GM12891 (cell line): ENCODE measurements around the gene ENTPD1.
A peak's percentile ranks its signal among the peaks of the same experiment; 100 is the strongest.

Experiments used
- DNase-seq: peaks from one replicate; pipeline ENCODE4 v3.0.0; 2011; ENCODE audit warnings: low spot score; ENCODE audit not compliant: insufficient read length
- FAIRE-seq: peaks from 2 replicates; lab custom pipeline; 2011; peaks lifted over from hg19 to GRCh38; lab: Jason Lieb, UNC
- PAX5 ChIP-seq: IDR thresholded peaks from 2 replicates; pipeline ENCODE4 v1.6.1; 2011; ENCODE audit warnings: low read length, moderate library complexity, mild to moderate bottlenecking; ENCODE audit not compliant: insufficient read depth, severe bottlenecking
- POLR2A ChIP-seq: IDR thresholded peaks from 2 replicates; pipeline ENCODE4 v1.6.1; 2011; ENCODE audit warnings: low read depth, low read length, control low read depth
- POLR2AphosphoS5 ChIP-seq: IDR thresholded peaks from 2 replicates; pipeline ENCODE4 v1.6.1; 2011; ENCODE audit warnings: low read depth, low read length, control low read depth
- POU2F2 ChIP-seq: IDR thresholded peaks from 2 replicates; pipeline ENCODE4 v1.6.1; 2011; ENCODE audit warnings: low read depth, mild to moderate bottlenecking, control low read depth, low read length, moderate library complexity
- SPI1 ChIP-seq: IDR thresholded peaks from 2 replicates; pipeline ENCODE4 v1.6.1; 2011; ENCODE audit warnings: low read depth, low read length, control low read depth
- TAF1 ChIP-seq: IDR thresholded peaks from 2 replicates; pipeline ENCODE4 v1.6.1; 2011; ENCODE audit warnings: low read depth, low read length, control low read depth

Gene ENTPD1

DNA sequence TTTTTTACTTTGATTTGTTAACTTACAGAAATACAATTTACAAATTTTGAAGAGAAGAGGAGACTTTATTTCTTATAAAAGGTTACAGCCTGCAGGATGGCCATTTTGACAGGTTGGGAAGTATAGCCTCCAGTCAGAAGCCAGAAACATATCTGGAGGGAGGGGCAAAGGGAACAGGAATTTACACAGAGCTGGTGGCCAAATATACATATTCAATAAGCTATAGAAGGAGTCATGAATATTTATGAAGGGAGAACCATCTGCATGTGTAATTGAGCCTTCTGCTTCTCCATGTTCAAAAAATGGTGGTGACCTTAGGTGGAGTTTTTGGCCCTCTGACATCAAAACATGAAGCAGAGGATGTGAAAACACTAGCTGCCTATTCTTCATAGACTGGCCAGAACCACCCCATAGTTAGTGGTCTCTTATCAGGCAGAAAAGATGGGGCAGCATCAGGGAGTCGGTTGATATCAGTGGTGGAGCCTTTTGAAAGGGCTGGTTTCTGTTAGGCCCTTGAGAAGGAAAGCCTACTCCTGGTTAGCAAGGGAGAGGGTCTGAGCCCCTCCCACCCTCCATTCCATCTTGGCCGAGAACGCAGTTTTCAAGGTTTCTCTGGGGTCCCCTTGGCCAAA is 57.2 kb downstream of the ENTPD1 start:
- DNase-seq (no peak), FAIRE-seq (peak; percentile 9)
- TF ChIP-seq POLR2AphosphoS5 (no peak), POU2F2 (no peak), POLR2A (no peak), SPI1 (no peak), PAX5 (no peak), TAF1 (no peak)

DNA sequence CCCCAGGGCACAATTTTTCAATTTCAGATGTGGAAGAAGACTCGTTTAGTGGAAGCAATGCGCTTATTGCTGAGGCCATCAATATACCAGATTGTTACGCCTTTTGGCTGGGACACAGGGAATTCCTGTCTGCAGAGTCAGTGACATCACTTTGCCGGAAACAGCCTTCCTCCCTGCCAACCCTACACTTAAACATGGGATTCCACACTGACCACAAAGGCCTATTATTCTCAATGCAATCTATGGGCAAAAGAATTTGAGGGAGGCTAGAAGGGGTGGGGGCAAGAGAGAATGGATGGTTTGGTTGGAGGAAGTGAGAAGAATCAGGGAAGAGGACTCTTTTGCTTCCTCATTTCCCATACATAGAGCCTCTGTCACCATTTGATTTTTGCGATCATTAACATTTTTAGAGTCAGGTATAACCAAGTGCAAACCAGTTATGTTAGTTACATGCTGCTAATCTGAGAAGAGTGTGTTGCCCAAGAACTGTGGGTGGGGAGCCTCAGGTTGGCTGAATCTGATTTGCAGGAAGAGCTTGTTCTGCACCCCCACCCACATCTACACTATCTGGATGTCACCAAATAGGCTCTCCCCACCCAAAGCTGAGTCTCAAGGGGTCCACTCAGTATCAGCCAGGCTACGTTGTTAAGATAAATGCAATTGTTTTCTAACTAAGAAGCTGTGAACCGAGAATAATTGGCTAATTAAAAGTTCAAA is 58.2 kb downstream of the ENTPD1 start:
- DNase-seq (no peak), FAIRE-seq (peak; percentile 35)
- TF ChIP-seq POLR2A = peak; percentile 50; the same call in 1 of the 2 replicates
- no peak for TF ChIP-seq TAF1
- TF ChIP-seq PAX5 = no peak
- TF ChIP-seq POLR2AphosphoS5 = peak; percentile 37; the same call in 1 of the 2 replicates
- no peak for TF ChIP-seq POU2F2
- peak; percentile 65 for TF ChIP-seq SPI1

- DNase-seq (no peak), FAIRE-seq (peak; percentile 5)
- TF ChIP-seq SPI1 = no peak
- TF ChIP-seq PAX5 = no peak
- peak; percentile 18; the same call in 1 of the 2 replicates for TF ChIP-seq POLR2A
- no peak for TF ChIP-seq TAF1
- no peak for TF ChIP-seq POLR2AphosphoS5
- TF ChIP-seq POU2F2 = no peak
These were observed 59.2 kb downstream of the ENTPD1 start for GRCh38 chr10:95815133-95815532.

DNA sequence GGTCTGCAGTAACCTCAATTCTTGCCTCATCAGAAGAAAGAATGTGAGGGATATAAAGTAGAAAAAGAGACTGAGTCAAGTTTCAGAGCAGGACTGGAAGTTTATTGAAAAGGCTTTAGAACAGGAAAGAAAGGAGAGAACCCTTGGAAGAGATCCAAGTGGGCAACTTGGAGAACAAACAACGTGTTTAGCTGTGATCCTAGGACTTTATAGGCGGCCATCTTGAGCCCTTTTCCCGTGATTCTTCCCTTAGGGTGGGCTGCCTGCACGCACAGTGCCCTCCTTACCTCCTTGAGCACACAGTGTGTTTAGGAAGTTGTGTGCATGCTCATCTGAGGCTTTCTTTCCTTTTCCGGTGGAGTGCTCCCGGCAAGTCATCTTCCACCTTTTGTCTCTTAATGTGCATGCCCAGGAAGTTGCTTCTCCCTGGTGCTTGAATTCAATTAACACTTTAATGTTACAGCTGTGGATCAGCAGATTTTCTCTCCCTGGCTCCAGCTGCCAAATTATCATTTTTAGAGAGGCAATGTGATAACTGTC is 59.8 kb downstream of the ENTPD1 start:
- no peak for DNase-seq
- no peak for FAIRE-seq
- TF ChIP-seq TAF1 (no peak), POLR2A (peak; percentile 21; the same call in 1 of the 2 replicates), POLR2AphosphoS5 (0 out of 2 replicates have a peak, but pooled peaks have one; percentile 36)

DNA sequence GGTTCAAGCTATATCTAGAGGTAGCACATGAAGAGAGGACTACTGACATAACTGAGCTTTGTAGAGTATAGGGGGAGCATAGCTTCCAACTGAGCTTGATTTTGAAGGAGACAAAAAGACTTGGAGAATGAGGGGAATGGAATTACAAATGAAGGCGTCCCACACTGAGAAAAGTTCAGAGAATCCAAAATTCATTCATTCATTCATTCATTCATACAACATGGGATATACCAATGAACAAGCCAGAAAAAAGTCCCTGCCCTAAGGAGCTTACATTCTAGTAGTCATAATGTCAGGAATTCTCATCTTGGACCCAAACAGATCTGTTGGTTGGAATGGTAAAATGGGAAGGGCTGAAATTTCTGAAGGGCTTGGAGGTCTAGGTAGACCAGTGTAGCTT is 62.0 kb downstream of the ENTPD1 start:
- DNase-seq (no peak), FAIRE-seq (no peak)
- no peak for TF ChIP-seq POLR2A
- TF ChIP-seq POLR2AphosphoS5 = 0 out of 2 replicates have a peak, but pooled peaks have one; percentile 18

- peak; percentile 78 for FAIRE-seq
- TF ChIP-seq PAX5 = no peak
- no peak for TF ChIP-seq TAF1
- no peak for TF ChIP-seq SPI1
- 0 out of 2 replicates have a peak, but pooled peaks have one; percentile 2 for TF ChIP-seq POU2F2
- peak; percentile 40; the same call in 1 of the 2 replicates for TF ChIP-seq POLR2AphosphoS5
- TF ChIP-seq POLR2A = no peak; the same call in 1 of the 2 replicates
- no peak for DNase-seq
These were observed 62.7 kb downstream of the ENTPD1 start for GRCh38 chr10:95818668-95819067.

DNA sequence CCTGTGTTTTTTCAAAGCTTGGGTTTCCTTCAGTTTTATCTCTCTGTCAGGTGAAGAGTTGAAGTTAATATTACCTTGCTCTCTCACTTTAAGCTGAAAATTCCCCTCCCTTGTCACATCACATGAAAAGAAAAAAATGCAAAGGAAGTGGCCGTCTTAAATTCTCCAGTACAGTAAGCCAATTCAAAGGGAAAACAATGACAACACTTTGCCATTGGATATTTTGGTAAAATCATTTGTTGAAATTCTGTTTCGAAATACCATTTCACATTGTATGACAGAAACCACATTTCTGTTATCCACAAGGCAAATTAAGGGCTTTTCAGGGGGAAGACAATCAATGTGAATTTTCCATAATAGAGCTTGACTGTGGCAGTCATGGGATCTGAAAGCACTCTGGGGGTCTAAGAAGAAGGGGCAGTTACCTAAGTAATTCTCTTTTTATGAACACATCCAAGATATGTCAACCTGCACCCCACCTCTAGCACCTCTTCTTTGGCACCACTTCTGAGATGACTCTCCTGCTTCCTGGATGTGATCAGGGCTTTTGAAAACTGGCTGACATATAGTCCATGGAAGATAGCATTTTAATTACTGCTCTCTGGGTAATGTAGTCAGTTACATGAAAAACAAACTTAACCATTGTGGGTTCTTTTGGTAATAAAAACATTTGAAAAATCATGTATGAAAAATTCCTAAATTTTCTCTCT is 63.8 kb downstream of the ENTPD1 start:
- FAIRE-seq = peak; percentile 70

DNA sequence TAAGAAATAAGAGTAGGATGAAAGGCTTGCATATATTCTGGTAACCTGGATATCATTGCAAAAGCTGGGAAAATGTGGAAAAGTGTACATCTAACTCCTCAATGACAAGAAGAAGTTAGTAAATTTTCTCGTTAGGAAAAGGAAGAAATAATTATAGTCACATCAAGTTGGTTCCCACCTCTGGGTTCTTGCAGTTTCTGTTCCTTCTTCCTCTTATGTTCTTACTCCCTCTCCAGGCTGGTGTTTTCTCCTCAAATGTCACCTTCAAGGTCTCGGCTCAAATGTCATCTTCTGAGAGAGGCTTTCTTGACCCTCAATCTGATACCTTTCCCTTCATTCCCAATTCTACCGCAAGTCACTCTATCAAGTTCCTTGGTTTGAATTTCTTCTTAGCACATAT is 64.4 kb downstream of the ENTPD1 start:
- no peak for DNase-seq
- TF ChIP-seq POU2F2 = no peak
- TF ChIP-seq TAF1 = no peak
- peak; percentile 38; the same call in 1 of the 2 replicates for TF ChIP-seq POLR2AphosphoS5
- TF ChIP-seq POLR2A = peak; percentile 56; the same call in 1 of the 2 replicates
- TF ChIP-seq SPI1 = peak; percentile 94
- no peak for TF ChIP-seq PAX5
- peak; percentile 85 for FAIRE-seq

More for the DNA sequence above, 63.8 kb downstream of the ENTPD1 start:
- no peak for DNase-seq
- TF ChIP-seq POLR2A = 0 out of 2 replicates have a peak, but pooled peaks have one; percentile 6
- TF ChIP-seq SPI1 = peak; percentile 37; the same call in 1 of the 2 replicates
- TF ChIP-seq POLR2AphosphoS5 = no peak

- no peak for TF ChIP-seq POLR2A
- peak; percentile 46 for TF ChIP-seq SPI1
- no peak for TF ChIP-seq TAF1
- no peak for TF ChIP-seq POLR2AphosphoS5
- TF ChIP-seq PAX5 = no peak
- FAIRE-seq (peak; percentile 78), DNase-seq (no peak)
These were observed 65.8 kb downstream of the ENTPD1 start for GRCh38 chr10:95821720-95822119.
